ENCODE data around the gene SLCO2B1.

SLCO2B1 gene

GRCh38 chr11:75186999-75187398, 36.1 kb downstream of the SLCO2B1 start:
- no peaks in the 10 kb centered on the region for H3K36me3 Mint-ChIP-seq (ENCODE audit: low read depth)
- peaks cover 8% of the 10 kb centered on the region for H3K27me3 Mint-ChIP-seq (ENCODE audit: low read depth)
- H3K27ac Mint-ChIP-seq = no peak overlapping the region
- DNase-seq (ENCODE audit: low spot score) = no peak
- H3K9me3 Mint-ChIP-seq = no peaks in the 10 kb centered on the region
- H3K4me3 Mint-ChIP-seq = no peak overlapping the region
- H3K4me1 Mint-ChIP-seq (ENCODE audit: low read depth) = peaks cover under 1% of the 10 kb centered on the region

GRCh38 chr11:75188671-75189070, 37.8 kb downstream of the SLCO2B1 start:
- H3K36me3 Mint-ChIP-seq (ENCODE audit: low read depth) = no peaks in the 10 kb centered on the region
- H3K27ac Mint-ChIP-seq = no peak overlapping the region
- no peak for DNase-seq (ENCODE audit: low spot score)
- H3K27me3 Mint-ChIP-seq (ENCODE audit: low read depth) = peaks cover 4% of the 10 kb centered on the region
- H3K9me3 Mint-ChIP-seq = no peaks in the 10 kb centered on the region
- H3K4me1 Mint-ChIP-seq (ENCODE audit: low read depth) = no peaks in the 10 kb centered on the region
- no peak overlapping the region for H3K4me3 Mint-ChIP-seq

- no peaks in the 10 kb centered on the region for H3K36me3 Mint-ChIP-seq (ENCODE audit: low read depth)
- no peak overlapping the region for H3K27ac Mint-ChIP-seq
- no peak for DNase-seq (ENCODE audit: low spot score)
- H3K27me3 Mint-ChIP-seq (ENCODE audit: low read depth) = peaks cover 3% of the 10 kb centered on the region
- no peak overlapping the region for H3K4me3 Mint-ChIP-seq
- no peaks in the 10 kb centered on the region for H3K9me3 Mint-ChIP-seq
- no peaks in the 10 kb centered on the region for H3K4me1 Mint-ChIP-seq (ENCODE audit: low read depth)
Observed at GRCh38 chr11:75189108-75189507, 38.2 kb downstream of the SLCO2B1 start.

- Mint-ChIP-seq H3K27me3 (ENCODE audit: low read depth) (no peaks in the 10 kb centered on the region), H3K9me3 (no peaks in the 10 kb centered on the region), H3K27ac (no peak overlapping the region), H3K4me3 (no peak overlapping the region), H3K4me1 (ENCODE audit: low read depth) (no peaks in the 10 kb centered on the region), H3K36me3 (ENCODE audit: low read depth) (no peaks in the 10 kb centered on the region)
- no peak for DNase-seq (ENCODE audit: low spot score)
Observed at GRCh38 chr11:75189911-75190310, 39.0 kb downstream of the SLCO2B1 start.

GRCh38 chr11:75190652-75191329, 39.9 kb downstream of the SLCO2B1 start:
- Mint-ChIP-seq H3K27me3 (ENCODE audit: low read depth) (no peaks in the 10 kb centered on the region), H3K4me3 (no peak overlapping the region), H3K36me3 (ENCODE audit: low read depth) (no peaks in the 10 kb centered on the region), H3K4me1 (ENCODE audit: low read depth) (no peaks in the 10 kb centered on the region), H3K9me3 (no peaks in the 10 kb centered on the region), H3K27ac (no peak overlapping the region)
- no peak for DNase-seq (ENCODE audit: low spot score)

- no peaks in the 10 kb centered on the region for H3K4me1 Mint-ChIP-seq (ENCODE audit: low read depth)
- H3K27me3 Mint-ChIP-seq (ENCODE audit: low read depth) = no peaks in the 10 kb centered on the region
- no peak overlapping the region for H3K27ac Mint-ChIP-seq
- H3K4me3 Mint-ChIP-seq = no peak overlapping the region
- H3K9me3 Mint-ChIP-seq = no peaks in the 10 kb centered on the region
- no peaks in the 10 kb centered on the region for H3K36me3 Mint-ChIP-seq (ENCODE audit: low read depth)
- no peak for DNase-seq (ENCODE audit: low spot score)
Observed at GRCh38 chr11:75191330-75191717, 40.4 kb downstream of the SLCO2B1 start.

GRCh38 chr11:75193271-75193670, 42.4 kb downstream of the SLCO2B1 start:
- no peak for DNase-seq (ENCODE audit: low spot score)
- no peak overlapping the region for H3K4me3 Mint-ChIP-seq
- peaks cover 3% of the 10 kb centered on the region for H3K27me3 Mint-ChIP-seq (ENCODE audit: low read depth)
- no peaks in the 10 kb centered on the region for H3K9me3 Mint-ChIP-seq
- no peaks in the 10 kb centered on the region for H3K36me3 Mint-ChIP-seq (ENCODE audit: low read depth)
- H3K27ac Mint-ChIP-seq = no peak overlapping the region
- H3K4me1 Mint-ChIP-seq (ENCODE audit: low read depth) = no peaks in the 10 kb centered on the region

- DNase-seq (ENCODE audit: low spot score) = no peak
- Mint-ChIP-seq H3K27ac (no peak overlapping the region), H3K9me3 (no peaks in the 10 kb centered on the region)
Observed at GRCh38 chr11:75193711-75194110, 42.8 kb downstream of the SLCO2B1 start.

GRCh38 chr11:75194147-75194546, 43.2 kb downstream of the SLCO2B1 start:
- Mint-ChIP-seq H3K27me3 (ENCODE audit: low read depth) (peaks cover 3% of the 10 kb centered on the region), H3K27ac (no peak overlapping the region), H3K4me3 (no peak overlapping the region), H3K36me3 (ENCODE audit: low read depth) (no peaks in the 10 kb centered on the region), H3K9me3 (no peaks in the 10 kb centered on the region), H3K4me1 (ENCODE audit: low read depth) (no peaks in the 10 kb centered on the region)
- DNase-seq (ENCODE audit: low spot score) = no peak

More at GRCh38 chr11:75193711-75194110, 42.8 kb downstream of the SLCO2B1 start:
- Mint-ChIP-seq H3K36me3 (ENCODE audit: low read depth) (no peaks in the 10 kb centered on the region), H3K4me3 (no peak overlapping the region), H3K27me3 (ENCODE audit: low read depth) (peaks cover 3% of the 10 kb centered on the region), H3K4me1 (ENCODE audit: low read depth) (no peaks in the 10 kb centered on the region)

GRCh38 chr11:75195167-75195962, 44.5 kb downstream of the SLCO2B1 start:
- no peak overlapping the region for H3K4me3 Mint-ChIP-seq
- H3K9me3 Mint-ChIP-seq = no peaks in the 10 kb centered on the region
- no peaks in the 10 kb centered on the region for H3K36me3 Mint-ChIP-seq (ENCODE audit: low read depth)
- H3K27ac Mint-ChIP-seq = no peak overlapping the region
- H3K27me3 Mint-ChIP-seq (ENCODE audit: low read depth) = peaks cover 4% of the 10 kb centered on the region
- DNase-seq (ENCODE audit: low spot score) = no peak
- H3K4me1 Mint-ChIP-seq (ENCODE audit: low read depth) = no peaks in the 10 kb centered on the region

GRCh38 chr11:75196426-75196825, 45.5 kb downstream of the SLCO2B1 start:
- Mint-ChIP-seq H3K27ac (no peak overlapping the region), H3K36me3 (ENCODE audit: low read depth) (no peaks in the 10 kb centered on the region), H3K27me3 (ENCODE audit: low read depth) (peaks cover 4% of the 10 kb centered on the region), H3K9me3 (no peaks in the 10 kb centered on the region), H3K4me3 (no peak overlapping the region), H3K4me1 (ENCODE audit: low read depth) (no peaks in the 10 kb centered on the region)
- no peak for DNase-seq (ENCODE audit: low spot score)

- Mint-ChIP-seq H3K27me3 (ENCODE audit: low read depth) (peaks cover 4% of the 10 kb centered on the region), H3K36me3 (ENCODE audit: low read depth) (no peaks in the 10 kb centered on the region), H3K9me3 (no peaks in the 10 kb centered on the region), H3K4me1 (ENCODE audit: low read depth) (no peaks in the 10 kb centered on the region), H3K4me3 (no peak overlapping the region), H3K27ac (no peak overlapping the region)
- DNase-seq (ENCODE audit: low spot score) = no peak
Observed at GRCh38 chr11:75197512-75198277, 46.8 kb downstream of the SLCO2B1 start.

- Mint-ChIP-seq H3K4me1 (ENCODE audit: low read depth) (no peaks in the 10 kb centered on the region), H3K27me3 (ENCODE audit: low read depth) (peaks cover 4% of the 10 kb centered on the region), H3K27ac (no peak overlapping the region), H3K4me3 (no peak overlapping the region), H3K36me3 (ENCODE audit: low read depth) (no peaks in the 10 kb centered on the region), H3K9me3 (no peaks in the 10 kb centered on the region)
- DNase-seq (ENCODE audit: low spot score) = no peak
Observed at GRCh38 chr11:75198278-75198973, 47.5 kb downstream of the SLCO2B1 start.
